GM21723 (cell line): ENCODE data around the gene SFXN2.
"Not testable (repeated sequence)": the region's sequence is repeated elsewhere in the genome, so short reads cannot be mapped to it uniquely, and the experiment has no call there.

Experiments
- ATAC-seq: cut with Tn5 transposase; IDR thresholded peaks from one replicate; pipeline ENCODE4 v1.9.1; 2021; ENCODE audit warnings: mild to moderate bottlenecking, moderate library complexity; ENCODE audit not compliant: unreplicated experiment

The SFXN2 gene, protein sequence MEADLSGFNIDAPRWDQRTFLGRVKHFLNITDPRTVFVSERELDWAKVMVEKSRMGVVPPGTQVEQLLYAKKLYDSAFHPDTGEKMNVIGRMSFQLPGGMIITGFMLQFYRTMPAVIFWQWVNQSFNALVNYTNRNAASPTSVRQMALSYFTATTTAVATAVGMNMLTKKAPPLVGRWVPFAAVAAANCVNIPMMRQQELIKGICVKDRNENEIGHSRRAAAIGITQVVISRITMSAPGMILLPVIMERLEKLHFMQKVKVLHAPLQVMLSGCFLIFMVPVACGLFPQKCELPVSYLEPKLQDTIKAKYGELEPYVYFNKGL

DNA sequence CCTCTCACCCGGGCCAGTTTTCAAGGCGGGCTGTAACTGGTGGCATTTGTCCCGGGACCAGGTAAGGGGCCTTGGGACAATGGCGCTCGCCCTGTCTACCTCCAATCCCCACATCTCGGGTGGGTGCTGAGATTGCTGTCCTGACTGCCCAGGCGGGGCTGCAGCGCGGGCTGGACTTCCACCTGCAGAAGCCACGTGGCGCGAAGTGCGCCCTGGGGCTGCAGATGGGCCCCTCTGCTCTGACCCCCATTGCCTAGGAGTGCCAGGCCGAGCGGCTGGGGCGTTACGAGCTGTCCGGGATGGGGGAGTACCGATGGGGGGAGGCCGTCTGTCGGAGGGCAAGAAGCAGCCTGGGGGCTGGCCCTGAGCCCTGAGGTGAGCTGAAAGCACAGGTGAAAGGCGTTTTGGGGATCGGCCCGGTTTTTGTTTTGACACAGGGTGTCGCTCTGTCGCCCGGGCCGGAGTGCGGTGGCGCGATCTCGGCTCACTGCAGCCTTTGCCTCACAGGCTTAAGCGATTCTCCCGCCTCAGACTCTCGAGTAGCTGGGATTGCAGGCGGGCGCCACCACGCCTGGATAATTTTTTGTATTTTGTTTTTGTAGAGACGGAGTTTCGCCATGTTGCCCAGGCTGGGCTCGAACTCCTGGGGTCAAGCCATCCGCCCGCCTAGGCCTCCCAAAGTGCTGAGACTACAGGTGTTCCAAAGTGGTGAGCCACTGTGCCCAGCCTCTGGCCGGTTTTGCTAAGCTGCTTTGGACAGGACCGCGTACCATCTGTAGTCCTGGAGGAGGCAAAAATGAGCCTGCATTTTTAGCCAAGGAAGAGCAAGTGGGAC, at the start of gene SFXN2:
Gene SFXN2, plus strand, starts transcription at position 16 of the 835 bp plus-strand sequence. CDS start 12,001 bp downstream, outside the sequence.
- peak; percentile 27 for ATAC-seq

DNA sequence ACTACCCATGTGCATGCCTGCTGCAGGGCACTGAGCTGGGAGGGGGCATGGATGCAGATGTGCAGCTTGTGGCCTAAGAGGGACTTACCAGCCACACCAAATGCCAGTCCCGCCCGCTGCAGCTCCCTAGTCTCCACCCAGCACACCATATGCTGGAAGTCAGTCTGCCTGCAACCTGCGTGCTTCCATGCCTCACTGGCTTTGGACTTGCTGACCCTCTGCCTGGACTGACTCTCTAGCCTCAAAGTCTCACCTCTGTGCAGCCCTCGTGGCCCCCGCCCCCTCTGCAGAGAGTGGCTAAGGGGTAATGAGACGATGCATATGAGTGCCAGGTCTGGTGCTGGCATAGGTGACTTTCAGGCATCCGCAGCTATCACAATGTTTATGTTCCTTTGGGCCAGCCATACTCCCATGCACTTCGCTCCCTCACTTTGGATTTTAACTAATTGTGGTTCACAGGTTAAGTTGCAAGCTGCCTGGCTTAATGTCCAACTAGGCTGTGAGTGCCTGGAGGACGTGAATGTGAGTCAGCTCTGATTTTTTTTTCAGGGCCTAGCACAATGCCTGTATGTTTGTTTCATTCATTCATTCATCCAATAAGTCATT, 48.4 kb upstream of the SFXN2 start:
- no peak for ATAC-seq

DNA sequence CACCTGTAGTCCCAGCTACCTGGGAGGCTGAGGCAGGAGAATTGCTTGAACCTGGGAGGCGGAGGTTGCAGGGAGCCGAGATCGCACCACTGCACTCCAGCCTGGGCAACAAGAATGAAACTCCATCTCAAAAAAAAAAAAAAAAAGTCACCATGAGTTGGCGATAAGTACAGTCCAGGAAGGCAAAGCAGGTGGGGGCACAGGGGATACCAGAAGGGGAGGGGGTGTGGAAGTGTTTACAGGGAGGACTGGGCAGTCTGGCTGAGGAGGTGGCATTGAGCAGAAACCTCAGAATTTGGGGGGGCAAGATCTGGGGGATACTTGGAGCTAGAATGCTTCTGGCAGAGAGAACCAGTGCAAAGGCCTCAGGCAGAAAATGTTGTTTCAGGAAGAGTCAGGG, 47.0 kb upstream of the SFXN2 start:
- not testable (repeated sequence) for ATAC-seq

DNA sequence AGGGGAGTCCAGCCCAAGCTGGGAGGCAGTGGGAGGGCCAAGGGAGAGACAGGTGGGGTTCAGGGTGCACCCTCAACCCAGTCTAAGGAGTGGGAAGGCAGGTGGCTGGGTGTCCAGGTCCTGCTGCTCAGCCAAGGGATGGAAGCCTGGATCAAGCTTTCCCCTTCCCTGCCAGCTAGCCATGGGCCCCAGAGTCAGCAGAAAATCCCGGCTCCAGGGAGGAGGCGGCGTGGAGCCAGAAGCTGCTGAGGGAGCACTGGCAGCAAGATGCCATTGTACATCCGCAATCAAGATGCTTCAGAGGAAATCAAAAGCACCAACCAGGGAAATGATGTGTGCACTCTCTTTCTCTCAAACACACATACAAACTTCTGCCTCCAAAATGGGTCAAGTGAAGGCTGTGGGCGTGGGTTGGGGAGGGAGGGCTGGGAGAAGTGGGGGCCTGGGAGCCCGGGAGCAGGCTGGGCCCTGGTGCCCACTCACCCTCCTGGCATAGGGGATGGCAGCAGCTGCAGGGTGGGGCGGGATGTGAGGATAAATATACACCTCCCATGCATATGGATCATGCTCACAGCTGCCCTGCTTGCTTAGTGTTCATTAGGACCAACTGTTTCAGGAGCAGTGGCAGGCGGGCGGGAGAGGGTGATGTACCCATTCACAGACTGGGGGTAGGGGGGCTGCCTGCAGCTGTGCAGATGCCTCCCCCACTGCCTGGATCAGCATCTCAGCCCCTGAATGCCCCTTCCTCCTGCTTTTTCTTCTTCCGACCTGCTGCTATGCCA, 45.9 kb upstream of the SFXN2 start:
- no peak for ATAC-seq

DNA sequence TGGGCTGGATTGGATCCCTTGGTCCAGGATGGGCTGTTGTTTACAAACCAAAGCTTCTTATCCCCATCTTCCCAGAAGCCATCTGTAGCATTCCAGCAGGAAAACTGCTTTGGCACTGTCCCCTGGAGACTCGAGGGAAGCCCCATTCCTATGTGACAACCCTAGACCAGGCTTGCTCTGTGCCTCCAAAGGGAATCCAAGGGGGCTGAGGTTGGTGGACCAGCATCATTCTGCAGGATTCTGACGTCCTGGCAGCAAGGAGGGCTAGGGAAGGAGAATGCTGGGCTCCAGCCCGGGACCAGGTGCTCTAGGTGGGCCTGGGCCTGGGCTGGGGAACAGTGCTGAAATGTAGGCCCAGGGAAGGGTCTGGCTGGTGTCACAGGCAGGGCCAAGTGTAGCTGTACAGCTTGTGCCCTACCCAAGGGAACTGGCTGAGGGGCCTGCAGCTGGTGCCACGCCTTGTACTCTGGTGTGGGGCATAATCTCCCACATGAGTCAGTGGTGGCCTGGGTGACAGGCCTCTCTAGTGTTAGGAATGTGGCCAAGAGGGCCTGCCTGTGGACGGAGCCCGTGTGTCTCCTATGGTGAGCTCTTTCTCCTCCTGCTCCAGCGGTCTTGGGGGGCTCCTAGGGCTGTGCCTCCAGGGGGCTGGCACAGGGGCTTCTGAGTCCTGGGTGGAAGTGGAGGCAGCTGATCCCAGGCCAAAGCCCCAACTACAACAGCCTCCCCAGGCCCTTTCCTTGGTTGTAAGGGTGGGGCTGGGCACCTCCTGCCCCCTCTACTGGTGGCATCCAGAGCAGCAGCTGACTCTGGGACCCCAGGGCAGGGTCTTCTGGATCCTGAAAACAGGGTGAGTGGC, 45.0 kb upstream of the SFXN2 start:
- ATAC-seq = no peak

DNA sequence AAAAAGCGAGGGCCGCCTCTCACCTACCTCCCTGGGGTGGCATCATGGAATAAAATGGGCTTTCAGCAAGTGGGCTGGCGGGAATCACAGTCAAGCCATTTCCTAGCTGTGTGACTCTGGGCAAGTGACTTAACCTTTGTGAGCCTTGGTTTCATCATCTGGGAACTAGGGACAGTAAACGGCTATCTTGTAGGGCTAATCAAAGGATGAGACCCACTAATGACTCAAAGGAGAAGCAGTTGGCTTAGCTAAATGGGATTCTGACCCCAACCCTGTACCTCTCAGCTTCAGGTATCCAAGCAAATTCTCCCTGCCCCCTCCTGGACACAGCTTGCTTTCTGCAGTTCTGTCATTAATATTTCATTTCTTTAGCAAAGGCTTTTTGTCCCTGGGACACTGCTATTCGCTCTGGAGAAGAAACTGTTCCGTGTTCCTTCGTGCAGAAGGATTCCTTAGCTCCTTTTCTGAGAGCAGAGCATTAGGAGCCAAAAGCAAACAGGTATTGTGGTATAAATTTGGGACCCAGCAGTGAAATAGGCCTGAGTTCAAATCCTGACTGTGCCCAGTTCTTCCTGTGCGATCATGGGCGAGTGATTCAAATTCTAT, 44.3 kb upstream of the SFXN2 start:
- no peak for ATAC-seq

DNA sequence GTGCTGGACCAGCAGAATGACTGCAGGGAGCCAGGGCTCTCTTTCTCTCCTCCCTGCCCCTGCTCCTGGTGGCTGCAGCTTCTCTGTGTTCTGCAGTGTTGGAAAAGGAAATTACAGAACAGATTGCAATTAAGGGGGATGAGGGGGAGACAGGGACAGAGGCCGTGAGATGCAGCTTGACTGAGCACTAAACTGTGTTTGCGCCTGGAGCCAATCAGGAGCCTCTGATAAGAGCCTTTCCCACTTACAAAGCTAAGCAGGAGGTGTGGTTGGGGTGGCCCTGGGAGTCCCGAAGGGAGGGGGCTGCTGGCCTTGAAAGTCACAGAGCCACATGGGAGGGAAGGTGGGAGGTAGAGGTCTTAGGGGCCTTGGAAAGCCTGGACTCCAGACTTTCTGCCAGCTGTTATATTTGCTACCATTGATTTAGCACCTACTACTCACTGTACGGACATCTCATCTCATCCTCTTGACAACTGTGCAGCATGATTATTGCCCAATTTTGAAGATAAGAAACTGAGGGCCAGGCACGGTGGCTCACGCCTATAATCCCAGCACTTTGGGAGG, 43.5 kb upstream of the SFXN2 start:
- ATAC-seq = no peak

DNA sequence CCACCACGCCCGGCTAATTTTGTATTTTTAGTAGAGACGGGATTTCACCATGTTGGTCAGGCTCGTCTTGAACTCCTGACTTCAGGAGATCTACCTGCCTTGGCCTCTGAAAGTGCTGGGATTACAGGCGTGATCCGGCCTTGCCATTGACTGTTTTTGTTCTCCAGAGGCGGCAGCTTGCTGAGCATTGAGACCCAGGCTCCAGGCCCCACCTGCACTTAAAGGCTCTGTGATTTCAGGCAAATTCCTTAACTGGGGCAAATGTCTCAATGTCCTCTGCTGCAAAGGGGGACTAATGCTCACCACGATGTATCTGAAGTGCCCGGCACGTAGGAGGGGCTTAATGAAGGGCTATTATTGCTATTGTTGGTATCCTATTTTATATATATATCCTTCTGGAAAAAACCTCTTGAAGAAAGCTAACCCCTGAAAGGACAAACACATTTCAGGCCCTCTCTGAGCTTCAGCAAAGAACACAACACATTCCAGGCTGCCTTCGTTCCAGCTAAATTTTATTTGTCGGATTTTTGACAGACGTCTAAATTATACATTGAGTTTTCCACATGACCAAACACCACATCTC, 41.1 kb upstream of the SFXN2 start:
- no peak for ATAC-seq

DNA sequence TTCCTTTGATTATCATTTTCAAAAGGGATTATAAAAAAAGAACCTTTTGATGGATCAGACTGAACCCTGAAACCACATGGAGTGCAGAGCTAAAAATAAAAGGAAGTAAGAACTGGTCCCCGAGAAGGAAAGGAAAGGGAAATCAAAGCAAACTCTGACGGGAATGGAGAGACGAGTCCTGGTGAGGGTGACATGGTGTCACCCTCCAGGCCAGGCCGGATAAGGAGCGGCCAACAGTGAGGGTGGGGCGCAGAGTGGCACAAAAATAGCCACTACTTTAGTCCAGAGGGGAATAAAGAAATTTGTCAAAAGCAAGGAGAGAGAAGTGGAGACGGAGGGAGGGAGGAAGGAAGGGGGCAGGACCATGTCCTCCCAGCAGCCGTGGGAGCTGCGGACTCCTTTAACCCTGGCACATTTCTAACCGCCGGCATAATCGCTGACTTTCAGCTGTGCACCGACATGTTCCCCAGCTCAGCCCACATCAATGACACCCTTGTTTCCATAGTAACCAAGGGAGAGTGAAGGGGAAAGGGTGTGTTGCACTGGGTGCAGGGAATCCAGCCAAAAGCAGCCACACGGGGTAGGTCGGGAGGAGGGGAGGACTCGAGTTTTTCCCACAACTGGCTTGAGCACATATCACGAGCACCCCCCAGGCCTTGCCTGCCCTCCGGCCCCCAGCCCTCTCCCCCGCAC, 40.5 kb upstream of the SFXN2 start:
- ATAC-seq = no peak

DNA sequence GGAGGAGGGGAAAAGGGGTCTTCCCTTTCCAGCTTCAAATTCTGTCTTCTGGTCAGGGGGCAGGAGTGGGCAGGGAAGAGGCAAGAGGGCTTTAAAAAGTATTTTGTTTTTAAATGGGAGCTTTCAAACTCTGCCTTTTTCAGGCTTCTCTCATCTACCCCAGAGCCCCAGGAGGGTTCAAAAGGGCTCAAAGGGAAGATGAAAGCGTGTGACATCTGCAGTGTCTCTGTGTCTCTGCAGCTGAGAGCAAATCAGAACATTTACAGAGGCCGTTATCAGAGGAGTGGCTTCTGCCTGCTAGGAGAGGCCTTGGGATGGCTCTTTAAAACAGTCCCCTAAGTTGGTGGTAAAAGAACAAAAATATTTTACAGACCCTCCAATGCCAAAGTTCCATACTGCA, 39.9 kb upstream of the SFXN2 start:
- no peak for ATAC-seq

DNA sequence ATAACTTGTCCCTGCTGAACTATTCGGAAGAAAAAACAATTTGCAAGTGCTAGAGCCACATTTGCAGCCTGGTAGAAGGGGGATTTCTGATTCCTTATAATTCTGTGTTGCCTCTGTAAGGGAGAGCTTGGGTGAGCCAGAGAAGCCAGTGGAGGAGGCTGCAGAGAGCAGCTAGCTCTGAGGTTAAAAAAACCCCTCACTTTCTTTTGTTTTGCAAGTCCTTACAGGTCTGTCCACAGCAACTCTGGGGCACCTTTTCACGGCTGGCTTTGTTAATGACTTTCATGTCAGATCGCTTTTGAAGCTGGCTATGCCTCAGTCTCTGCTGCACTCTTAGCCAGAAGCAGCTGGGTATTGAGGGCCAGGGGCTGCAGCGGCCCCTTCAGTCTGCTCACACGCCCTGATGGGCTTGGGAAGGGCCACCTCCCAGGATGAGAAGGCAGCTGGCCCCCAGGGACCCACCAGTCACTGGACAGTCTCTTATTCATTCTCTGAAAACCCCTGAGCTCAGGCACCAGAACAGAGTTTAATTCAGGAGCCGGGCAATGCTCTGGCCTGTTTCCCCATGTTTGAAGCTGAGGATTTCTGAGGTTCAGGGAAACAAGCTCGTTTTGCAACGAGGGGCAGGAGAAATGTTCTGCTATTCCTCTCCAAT, 39.3 kb upstream of the SFXN2 start:
- no peak for ATAC-seq

DNA sequence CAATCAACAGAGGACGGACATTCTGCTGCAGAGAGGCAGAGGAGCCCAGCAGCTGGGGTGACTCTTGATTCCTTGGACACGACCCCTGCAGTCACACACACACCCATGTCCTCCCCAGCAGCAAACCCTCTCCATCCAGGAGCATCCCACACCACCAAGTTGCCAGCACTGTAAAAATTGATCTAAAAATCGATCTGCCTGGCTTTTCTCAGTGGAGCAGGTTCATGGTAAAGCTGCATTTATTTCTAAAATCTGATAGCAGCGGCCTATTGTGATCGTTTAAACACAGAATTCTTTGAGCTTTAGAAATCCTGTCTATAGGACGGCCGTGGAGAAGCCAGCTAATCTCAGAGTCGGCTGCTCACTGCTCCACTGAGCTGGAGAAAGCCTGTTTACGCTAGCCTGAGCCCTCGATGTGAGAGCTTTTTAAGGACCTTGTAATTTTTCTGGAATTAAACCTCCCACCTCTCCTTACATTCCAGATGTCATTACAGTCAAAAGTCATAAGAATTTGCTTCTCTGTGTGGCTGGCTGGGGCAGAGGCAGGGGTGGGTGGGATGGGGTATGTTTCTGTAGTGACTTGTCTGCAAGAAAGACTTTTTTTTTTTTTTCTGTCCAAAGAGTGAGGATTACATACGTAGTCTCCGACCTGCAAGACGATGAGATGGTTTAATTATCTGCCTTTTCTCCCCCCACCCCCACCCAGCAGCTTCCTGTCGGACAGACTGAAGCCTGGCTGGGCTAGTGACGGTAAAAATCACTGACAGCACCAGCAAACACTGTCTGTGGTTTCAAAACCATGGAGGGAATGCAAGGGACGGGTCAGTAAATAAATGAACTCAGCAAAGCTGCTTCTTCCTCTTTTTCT, 38.5 kb upstream of the SFXN2 start:
- no peak for ATAC-seq

DNA sequence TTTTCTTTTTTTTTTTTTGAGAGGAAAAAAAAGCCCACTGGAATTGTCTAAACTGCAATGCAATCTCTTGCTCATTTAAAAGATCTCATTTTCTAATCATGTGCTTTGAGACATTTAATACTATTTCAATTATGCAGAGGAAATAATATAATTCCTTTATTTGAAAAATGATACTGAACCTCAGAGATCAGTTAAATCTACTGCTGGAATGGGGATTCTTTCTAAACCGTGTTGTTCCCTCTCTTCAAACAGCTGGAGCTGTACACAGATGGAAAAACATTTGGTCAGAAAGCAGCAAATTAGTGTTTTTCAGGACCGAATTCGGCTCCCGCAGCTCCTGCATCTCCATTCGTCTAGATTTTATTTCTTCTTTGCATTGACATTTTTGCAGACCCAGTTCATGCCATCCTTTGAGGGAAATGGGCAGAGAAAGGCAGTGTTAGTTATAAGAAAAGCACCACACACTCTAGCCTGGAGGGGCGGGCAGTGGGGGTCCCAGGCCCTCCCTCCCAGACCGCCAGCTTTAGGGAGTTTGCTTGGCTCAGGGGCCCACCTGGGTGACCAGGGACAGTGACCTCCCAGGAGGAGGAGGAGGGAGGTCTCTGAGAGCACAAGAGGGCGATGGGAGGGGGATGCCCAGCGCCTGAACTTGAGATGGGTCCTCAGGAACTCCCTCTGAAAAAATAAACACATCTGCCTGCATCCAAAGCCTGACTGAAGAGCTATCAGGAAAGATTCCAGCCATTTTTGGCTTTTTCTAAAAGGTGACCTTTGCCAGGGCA, 37.7 kb upstream of the SFXN2 start:
- no peak for ATAC-seq

DNA sequence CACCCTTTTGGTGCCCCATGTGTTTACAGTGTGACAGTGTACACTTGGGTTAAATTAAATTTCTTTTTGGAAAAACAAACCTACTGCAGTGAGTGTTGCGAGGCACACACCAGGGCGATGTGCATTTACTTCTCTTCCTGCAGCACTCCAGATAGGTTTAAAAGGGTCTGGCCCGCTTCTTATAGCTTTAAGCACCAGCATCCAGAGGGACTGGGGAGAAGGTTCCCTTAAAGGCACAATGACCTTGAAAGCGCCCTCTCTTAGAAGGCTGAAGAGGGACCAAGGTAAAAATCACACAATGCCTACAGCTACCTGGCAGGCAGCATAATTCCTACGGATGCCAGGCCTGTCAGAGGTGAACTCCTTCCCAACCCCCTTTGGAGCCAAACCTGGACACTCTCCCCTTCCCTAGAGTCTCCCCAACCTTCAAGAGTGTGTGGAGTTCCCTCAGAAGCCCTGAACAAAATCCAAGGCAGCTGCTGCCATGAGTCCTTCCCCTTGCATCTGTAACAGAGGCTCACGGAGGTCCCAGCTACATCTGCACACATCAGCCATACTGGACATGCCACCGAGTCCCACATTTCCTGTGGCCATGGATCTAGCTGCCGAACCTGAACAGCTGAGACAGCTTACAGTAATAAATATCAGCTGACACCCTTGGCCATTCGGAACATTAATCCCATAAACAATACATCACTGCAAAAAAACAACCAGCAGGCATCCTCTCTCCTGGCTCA, 36.9 kb upstream of the SFXN2 start:
- no peak for ATAC-seq

DNA sequence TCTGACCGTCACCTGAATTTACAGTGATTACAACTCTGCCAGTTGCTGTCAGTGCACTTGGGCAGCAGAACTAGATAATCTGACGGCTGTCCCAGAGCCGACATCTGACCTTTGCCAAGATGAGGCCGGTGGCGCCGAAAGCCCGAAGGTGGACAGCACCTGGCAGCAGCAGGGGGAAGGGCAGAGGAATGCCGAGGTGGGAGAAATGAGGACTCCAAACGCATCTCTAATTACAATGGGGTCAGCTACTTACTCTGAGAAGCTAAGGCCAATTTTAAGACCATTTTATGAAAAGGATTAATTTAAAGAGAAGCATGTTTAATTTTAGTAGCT, 36.4 kb upstream of the SFXN2 start:
- ATAC-seq = no peak

DNA sequence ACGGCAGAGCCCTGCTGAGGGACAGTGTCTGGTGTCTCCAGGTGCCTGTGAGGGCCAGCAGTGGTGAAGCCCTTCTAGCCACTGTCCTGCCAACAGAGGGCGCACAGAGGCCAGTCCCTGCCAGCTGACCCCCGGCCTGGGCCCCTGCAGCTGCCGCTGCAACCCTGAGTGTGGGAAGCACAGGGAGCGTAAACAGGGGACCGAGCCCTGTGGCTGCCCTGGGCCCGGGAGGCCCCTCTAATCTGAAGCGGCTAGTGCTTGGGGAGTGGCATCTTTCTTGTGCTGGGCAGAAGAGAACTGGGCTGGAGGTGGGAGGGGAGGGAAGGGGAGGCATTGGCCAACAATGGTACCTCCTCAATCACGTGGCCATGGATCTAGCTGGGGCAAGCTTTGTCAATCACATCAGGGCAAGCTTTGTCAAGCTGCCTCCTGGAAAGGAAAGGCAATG, 35.6 kb upstream of the SFXN2 start:
- ATAC-seq = no peak
